ENCODE results near the gene MLYCD.

- no peak for TF ChIP-seq POLR2A (IDR thresholded peaks at IDR 0.05)
- no peak for TF ChIP-seq CTCF (IDR thresholded peaks at IDR 0.05)
- no peak for TF ChIP-seq EP300 (IDR thresholded peaks at IDR 0.05)
Measured at GRCh38 chr16:83851473-83851872, 47.4 kb upstream of the MLYCD start.
